ENCODE results near the gene DUSP15.

GRCh38 chr20:31820228-31820627 lies 50.1 kb downstream of the DUSP15 start:
- TF ChIP-seq CTCF (IDR thresholded peaks at IDR 0.05) (no peak), POLR2A (IDR thresholded peaks at IDR 0.05) (no peak)

Measured in Peyer's patch (tissue), 4 donors.